Epithelial cell of prostate (primary cell): ENCODE results near the gene HOXB3.

Source experiments
- DNase-seq: peaks from one replicate; pipeline ENCODE4 v3.0.0-alpha.2; 2011; ENCODE audit warnings: low read depth, low spot score
- H3K27ac ChIP-seq: fragments of 450-650 bp; 2 replicates; pipeline ENCODE4 v1.5.1; 2017; ENCODE audit warnings: mild to moderate bottlenecking

HOXB3 gene

GRCh38 chr17:48601207-48601538 is 11.1 kb upstream of the HOXB3 start:
- no peak for DNase-seq
- no peak overlapping the region for H3K27ac ChIP-seq

- H3K27ac ChIP-seq: no peak overlapping the region
- DNase-seq: no peak
Observed at GRCh38 chr17:48600244-48601098, 10.4 kb upstream of the HOXB3 start.

DNA sequence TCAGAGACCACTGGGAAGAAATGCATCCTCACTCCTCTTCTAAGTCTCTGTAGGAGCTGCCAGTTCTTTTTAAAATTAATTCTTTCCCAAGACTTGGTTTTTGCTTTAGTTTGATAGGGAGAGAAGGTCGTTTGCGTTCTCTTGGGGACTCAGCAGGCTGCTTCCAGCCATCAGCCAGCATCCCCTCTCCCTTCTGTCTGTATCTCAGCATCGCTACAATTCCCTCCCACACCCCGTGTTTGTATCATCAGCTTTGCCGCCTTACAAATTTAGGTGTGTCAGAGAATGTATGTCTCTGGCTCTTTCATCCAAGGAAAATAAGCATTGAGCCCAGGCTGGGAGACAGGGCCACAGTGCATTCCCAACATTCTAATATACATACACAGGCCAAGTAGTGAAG is 9.3 kb upstream of the HOXB3 start:
- no peak overlapping the region for H3K27ac ChIP-seq
- DNase-seq: no peak

GRCh38 chr17:48598736-48599135 is 8.7 kb upstream of the HOXB3 start:
- H3K27ac ChIP-seq: no peak overlapping the region
- DNase-seq: no peak

DNA sequence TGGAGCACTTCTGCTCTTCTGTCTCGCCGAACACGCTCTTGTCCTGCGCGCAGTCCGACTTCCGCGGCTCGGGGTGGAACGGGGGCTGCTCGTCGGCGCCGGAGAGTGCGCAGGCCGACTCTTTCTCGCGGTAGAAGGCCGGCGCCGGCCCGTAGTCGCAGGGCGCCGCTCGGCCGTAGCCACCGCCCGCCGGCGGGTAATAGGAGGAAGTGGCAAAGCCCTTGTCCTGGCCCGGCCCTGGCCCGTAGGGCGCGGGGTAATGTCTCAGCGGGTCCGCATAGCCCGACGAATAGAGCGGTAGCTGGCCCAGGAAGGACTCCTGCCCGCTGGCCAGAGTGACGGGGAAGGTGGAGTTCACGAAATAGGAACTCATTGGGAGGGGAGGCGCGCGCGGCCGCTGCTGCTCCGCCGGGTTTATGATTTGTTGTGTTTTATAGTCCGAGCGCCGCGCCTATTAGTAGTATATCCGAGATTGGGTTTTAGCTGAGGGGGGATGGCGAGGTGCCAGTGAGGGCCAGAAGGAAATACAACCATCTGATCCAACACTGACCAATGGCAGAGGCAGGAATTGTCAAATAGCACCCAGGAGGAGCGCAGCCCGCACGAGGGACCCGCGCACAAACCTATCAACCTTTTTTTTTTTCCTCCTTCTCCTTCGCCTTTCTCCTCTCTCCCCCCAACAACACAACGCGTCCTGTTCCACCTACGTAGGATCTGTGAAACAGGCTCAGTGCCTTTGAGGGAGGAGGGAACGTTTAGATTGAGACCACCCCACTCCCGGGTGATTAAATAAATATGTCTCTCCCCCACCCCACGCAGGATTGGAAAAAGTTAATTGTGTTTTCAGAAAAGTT is 8.0 kb upstream of the HOXB3 start:
- no peak overlapping the region for H3K27ac ChIP-seq
- no peak for DNase-seq

DNA sequence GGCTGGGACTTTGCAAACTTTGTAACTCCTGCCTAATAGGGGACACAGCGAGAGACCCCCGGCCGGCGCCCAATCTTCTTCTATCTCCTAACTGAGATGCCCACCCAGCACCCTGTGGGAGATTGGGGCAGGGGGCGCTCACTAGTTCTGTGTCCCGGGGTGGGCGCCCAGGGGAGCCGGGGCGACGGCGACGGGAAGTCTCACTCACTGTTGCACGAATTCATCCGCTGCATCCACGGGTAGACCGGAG is 7.4 kb upstream of the HOXB3 start:
- no peak overlapping the region for H3K27ac ChIP-seq
- DNase-seq: no peak

- no peak for DNase-seq
- no peak overlapping the region for H3K27ac ChIP-seq
Observed at GRCh38 chr17:48596735-48597527, 6.9 kb upstream of the HOXB3 start.

DNA sequence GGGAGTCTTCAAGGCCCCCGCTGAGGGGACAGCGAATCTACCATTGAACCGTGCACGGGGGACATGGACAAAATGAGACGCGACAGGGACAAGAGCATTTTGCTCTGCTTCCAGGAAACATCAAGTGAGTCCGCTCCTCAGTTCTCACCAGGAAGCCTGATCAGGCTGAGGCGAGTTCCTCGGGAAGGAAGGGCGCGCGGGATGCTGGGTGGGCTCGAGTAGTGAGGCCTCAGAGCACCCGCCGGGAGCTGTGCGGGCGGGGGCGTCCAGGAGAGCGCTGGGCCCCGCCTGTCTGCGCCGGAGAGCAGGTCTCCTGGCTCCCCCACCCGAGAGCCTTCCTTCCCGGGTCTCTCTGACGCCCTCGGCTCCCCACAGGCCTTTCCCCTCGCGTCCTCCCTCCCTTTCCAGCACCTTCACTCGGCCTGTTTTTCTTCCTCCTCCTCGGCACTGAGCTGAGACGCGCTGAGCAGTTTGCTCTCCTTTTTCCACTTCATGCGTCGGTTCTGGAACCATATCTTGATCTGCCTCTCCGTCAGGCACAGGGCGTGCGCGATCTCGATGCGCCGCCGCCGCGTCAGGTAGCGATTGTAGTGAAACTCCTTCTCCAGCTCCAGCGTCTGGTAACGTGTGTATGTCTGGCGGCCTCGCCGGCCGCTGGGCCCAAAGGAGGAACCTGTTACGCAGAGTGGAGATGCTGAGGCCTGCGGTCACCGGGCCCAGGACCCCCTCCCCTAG is 6.1 kb upstream of the HOXB3 start:
- DNase-seq: no peak
- H3K27ac ChIP-seq: no peak overlapping the region

- H3K27ac ChIP-seq: no peak overlapping the region
- no peak for DNase-seq
Observed at GRCh38 chr17:48595278-48595999, 5.4 kb upstream of the HOXB3 start.

- no peak for DNase-seq
- no peak overlapping the region for H3K27ac ChIP-seq
Observed at GRCh38 chr17:48594538-48595277, 4.7 kb upstream of the HOXB3 start.

DNA sequence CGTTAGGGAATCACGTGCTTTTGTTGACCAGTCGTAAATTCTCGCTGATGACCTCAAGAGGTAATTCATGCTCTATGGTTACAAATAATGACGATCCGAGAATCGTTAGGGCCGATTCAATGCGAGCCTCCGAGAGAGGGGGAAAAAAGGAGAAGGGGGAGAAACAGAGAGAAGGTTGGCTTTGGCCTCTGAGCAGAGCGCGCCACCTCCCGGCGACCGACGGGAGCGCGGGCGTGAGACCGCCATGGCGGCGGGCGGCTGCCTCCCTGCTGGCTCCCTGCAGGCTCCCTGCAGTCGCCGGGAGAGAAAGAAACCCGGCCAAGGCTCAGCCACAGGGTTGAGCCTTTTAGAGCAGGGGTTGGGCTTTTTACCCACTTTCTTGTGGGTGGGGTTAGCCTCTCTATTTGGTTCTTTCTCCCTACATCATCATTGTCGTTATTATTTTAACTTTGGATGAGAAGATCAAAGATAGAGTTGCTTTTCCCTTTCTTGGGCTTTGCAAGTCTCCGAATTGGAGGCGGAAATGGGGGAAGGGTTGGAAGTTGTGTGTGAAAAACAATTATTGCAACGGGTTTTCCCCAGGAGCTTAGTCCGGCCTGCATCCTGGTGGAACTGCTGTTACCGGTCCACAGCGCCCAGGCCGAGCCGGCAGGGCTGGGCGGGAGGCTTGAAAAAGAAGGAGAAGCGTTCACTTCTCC is 3.9 kb upstream of the HOXB3 start:
- no peak for DNase-seq
- H3K27ac ChIP-seq: no peak overlapping the region

- DNase-seq: no peak
- H3K27ac ChIP-seq: no peak within 1 kb of the TSS
Observed at GRCh38 chr17:48593126-48593829, 3.2 kb upstream of the HOXB3 start, which contains the start of gene HOXB5. HOXB5 (minus strand) TSS chr17:48593779; CDS start chr17:48593682, 97 bp downstream.

- no peak overlapping the region for H3K27ac ChIP-seq
- no peak for DNase-seq
Observed at GRCh38 chr17:48592577-48592976, 2.5 kb upstream of the HOXB3 start.

- H3K27ac ChIP-seq: no peak overlapping the region
- DNase-seq: no peak
Observed at GRCh38 chr17:48592057-48592514, 2.0 kb upstream of the HOXB3 start.

DNA sequence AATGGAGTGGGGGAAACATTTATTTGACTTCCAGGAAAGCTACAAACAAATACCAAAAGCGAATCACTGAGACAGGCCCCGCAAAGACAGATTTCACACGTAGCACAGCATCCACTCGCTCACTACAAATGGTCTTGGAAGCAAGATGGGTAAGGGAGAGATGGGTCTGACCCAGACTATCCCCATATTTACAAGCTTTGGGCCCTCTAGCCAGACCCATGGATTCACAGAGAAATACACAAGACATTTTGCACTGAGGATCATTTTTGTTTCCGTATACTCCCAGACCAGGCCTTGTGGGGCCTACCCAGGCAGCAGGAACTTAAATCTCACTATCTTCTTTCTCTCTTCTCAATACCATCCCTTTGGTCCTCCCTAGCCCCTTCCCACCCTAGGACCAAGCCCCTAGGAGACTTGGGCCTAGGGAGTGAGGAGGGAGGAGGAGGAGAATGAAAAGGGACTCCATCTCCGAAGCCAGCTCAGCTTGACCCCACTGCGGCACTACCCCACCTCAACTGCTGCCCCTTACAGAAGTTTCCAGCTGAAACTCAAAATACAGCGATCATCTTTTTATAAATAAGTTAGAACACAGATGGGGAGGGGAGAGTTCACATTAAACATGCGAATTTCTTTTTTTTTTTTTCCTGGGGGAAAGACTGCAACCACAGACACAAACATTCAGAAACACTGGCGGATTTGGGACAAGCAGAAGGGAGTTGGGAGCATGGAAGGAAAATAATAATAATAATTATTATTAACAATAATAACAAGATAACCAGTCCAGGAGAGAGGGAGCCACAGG is 1.4 kb upstream of the HOXB3 start:
- DNase-seq: no peak
- H3K27ac ChIP-seq: no peak overlapping the region

DNA sequence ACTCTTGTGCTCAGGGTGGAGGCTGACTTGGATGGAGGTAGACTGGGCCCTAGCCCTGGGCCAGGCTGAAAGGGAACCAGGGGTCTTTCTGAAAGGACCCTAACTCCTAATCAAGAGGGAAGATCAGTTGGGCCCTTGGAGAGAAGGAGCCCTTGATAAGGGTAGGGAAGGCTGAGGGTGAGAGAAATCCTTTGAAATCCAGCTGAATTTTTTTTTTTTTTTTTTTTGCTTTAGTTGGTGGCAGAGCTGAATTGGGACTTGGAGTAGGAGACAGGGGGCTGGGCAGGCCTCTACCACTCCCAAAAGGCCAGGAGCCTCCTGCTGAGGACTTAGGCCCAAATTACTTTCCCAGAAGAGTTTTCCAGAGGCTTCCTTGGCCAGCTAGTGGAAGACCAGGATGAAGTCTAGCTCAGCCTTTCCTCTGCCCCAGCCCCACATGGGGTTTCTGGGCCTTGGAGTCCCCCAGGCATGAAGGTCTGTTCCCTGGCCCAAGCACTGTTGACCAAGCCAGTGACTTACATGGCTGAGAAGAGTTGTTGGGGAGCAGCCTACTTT is 643 bp upstream of the HOXB3 start:
- no peak for DNase-seq
- H3K27ac ChIP-seq: no peak overlapping the region
